HG03108 (cell line): ENCODE measurements around the gene ACTR1B.
"Not testable (repeated sequence)": the region's sequence is repeated elsewhere in the genome, so short reads cannot be mapped to it uniquely, and the experiment has no call there.

Experiments
- ATAC-seq: cut with Tn5 transposase; IDR thresholded peaks from one replicate; pipeline ENCODE4 v1.9.1; 2021; ENCODE audit warnings: moderate library complexity; ENCODE audit not compliant: unreplicated experiment

The ACTR1B gene

GRCh38 chr2:97618939-97619827, 44.7 kb downstream of the ACTR1B start:
- ATAC-seq: not testable (repeated sequence)

DNA sequence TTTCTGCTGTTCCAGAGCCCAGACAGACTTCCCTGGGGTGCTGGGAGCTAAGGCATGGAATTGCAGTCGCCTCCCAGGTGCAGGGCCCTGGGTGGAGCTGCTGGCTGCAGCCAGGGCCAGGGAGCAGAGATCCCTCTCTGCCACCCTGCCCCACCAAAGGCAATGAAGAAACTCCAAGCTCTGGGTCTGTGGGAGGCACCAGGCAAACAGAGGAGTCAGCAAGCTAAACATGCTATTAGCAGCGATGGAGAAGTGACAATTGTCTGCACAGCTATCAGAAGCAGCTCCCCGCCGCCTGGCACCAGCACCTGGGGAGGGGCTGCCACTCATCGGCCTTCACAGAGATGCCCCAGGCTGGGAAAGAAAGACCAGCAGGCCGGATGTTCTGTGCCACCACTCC, 45.9 kb downstream of the ACTR1B start:
- ATAC-seq: no peak

- not testable (repeated sequence) for ATAC-seq
Measured at GRCh38 chr2:97615746-97616145, 48.1 kb downstream of the ACTR1B start.

- ATAC-seq: not testable (repeated sequence)
Measured at GRCh38 chr2:97611895-97612294, 51.9 kb downstream of the ACTR1B start.

GRCh38 chr2:97608745-97609144, 55.1 kb downstream of the ACTR1B start:
- not testable (repeated sequence) for ATAC-seq
